GM21447 (cell line): ENCODE results near the gene BZW2.

Experiments
- ATAC-seq: cut with Tn5 transposase; IDR thresholded peaks from one replicate; pipeline ENCODE4 v1.9.1; 2021; ENCODE audit not compliant: unreplicated experiment

The BZW2 gene

DNA sequence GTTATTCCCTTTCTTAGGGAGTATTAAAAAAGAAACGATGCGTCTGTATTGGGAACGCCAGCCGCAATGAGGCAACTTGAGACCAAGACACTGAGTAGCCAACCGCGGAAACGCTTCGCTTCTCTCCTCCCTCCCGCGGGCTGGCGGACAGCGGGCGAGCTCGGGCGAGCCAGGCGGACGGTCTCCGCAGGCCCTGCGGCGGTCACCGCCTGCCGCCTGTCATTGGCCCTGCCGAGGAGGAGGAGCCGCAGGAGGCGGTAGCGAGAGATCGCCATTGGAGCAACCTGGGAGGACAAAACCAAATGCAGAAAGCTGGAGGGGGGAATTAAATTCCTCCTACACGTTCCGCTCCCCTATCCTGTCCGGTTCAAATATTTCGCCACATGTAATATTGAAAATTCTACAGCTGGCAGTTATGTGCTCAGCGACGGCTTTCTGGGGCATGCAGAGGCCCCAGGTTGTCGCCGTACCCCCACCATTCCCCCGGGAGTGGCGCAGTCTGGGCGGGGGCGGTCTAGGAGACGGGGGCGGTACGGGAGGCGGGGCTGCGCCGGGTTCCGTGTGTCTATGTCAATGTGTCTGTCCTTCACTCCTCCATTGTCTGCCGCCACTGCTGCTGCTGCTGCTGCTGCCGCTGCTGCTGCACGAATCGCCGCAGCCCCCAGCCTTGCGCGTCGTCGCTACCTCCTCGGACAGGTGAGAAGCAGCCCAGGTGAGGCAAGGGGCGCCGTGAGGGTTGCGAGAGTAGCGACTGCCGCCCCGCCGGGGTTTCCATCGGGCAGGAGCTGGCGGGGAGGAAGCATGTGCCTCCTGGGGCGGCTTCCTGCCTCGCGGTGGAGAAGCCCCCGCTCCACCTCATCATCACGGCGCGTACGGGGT lies at the start of gene BZW2, which contains the start of gene ANKMY2:
Gene BZW2 (plus strand): TSS at position 589 of the 879 bp plus-strand sequence. CDS start 19,263 bp downstream, outside the sequence.
Gene ANKMY2 (minus strand): TSS at position 162 of the 879 bp plus-strand sequence. CDS start 181 bp downstream, outside the sequence.
- peak; percentile 95 for ATAC-seq

DNA sequence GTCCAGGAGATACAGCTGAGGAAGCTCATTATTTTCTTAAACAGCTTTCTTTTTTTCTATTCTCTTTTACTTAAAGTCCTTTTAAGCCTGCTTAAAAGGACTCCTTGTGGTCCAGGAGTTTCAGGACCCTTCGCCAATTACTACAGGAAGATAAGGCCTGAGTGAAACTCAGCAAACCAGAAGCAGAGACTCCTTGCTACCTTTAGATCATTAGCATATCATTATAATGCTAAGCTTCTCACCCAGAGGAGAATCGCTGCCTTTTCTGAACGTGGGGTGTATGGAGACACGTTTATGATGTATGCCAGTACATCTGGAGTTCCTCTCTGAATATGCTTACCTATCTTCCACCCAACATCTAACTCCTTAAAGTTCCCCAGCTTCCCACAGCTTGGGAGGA lies 48.0 kb upstream of the BZW2 start:
- no peak for ATAC-seq

DNA sequence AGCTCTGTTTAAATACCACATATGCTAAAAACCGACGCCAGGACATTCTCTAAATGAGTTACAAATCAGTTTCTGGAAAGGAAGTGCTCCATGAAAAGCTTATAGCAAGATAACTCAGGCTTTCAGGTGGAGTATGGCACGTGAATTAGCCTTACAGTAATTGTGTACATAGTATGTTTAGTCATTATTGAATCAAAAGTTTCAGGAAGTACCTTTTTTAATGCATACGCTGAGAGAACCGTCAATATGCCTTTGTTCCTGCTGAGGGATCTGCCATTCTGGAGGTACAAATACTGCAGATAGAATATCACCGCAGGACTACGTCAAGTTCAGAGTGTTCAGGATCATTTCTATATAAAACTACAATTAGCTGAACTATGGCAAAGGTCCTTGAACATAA lies 46.1 kb upstream of the BZW2 start:
- no peak for ATAC-seq

DNA sequence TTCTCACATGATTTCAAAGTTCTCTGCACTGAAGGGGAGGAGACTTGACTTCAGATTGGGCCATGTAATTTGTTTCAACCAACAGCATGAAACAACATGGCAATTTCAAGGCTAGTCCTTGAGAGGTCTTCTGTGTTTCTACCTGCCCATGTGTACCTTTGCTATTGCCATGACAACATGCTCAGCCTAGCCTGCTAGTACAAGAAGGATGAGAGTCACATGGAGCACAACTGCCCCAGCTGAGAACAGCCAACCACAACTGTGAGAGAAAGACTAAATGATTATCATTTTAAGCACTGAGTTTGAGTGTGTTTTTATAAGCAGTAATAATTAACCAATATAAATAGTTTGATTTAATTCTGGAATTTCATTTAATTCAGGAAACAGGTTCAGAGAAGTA lies 42.3 kb upstream of the BZW2 start:
- no peak for ATAC-seq

DNA sequence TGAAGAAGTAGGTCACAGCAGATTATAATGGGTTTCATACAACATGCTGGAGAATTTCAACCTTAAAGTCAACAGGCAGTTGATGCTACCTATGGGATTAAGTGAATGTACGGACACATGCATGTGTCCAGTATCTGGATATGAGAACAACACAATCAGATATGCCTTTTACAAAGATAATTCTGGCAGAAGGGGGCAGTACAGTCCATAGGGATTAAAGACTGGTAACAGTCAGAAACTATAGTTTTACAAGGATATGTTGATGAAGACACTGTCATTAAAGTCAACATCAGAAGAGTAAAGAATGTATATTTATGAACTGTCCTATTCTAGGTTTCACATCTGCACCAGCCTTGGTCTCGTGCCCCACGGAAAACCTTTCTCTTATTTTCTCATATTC lies 41.9 kb upstream of the BZW2 start:
- ATAC-seq: no peak

DNA sequence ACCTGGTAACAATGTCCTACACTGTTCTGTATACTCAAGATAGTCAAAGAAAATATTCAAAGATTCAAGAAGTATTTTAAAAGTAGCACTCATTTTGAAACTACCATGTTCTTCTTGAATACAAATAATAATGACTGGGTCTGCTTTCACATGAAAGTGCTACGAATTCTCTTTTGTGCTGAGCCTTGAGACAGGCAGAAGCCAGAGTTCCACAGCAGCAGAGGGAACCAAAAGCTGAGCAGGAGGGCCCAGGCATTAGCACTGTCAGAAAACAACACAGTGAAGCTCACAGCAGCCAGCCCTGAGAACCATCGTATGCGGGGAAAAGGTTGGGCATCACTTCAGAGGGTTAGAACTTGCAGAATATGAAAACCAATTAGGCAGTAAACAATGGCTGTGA lies 39.3 kb upstream of the BZW2 start:
- ATAC-seq: no peak

DNA sequence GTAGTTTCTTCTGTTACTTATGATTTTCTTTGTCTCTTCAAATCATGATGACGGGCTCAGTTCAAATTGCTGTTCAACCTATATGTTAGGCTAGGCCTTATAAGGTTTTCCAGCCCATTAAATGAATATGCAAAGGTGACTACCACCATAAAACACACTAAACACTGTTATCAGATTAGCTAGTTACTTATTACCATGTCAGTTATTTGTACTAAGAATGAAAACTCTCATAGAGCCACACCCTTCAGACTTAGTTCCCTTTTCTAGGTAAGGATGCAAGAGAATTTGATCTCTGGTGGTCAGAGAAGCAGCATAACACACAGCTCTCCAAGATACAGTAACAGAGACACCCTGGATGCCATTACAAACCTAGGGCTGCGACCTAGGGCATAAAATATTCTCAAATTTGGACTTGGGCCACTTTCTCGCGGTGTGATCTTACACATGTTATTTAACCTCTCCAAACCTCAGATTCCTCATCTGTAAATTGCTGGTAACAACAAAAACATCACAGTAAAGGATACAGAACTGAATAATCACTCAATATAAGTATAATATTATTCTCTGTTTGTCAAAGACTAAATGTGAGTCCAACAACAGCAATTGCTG lies 36.0 kb upstream of the BZW2 start:
- ATAC-seq: peak; percentile 90

DNA sequence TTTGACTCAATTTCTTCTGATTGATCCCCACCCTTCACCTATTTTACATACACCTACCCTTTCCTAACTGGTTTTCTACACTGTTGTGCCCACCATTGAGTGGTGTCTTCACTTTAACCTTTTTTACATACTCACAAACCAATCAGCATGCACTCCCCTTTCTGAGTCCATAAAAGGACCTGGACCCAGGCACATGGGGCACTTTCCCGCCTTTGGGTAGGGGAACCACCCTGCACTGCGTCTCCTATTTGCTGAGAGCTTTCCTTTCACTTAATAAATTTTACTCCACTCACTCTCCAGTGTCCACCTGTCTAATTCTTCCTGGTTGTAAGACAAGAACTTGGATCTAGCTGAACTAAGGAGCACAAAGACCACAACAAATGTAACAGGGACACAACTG lies 34.3 kb upstream of the BZW2 start:
- ATAC-seq: no peak

DNA sequence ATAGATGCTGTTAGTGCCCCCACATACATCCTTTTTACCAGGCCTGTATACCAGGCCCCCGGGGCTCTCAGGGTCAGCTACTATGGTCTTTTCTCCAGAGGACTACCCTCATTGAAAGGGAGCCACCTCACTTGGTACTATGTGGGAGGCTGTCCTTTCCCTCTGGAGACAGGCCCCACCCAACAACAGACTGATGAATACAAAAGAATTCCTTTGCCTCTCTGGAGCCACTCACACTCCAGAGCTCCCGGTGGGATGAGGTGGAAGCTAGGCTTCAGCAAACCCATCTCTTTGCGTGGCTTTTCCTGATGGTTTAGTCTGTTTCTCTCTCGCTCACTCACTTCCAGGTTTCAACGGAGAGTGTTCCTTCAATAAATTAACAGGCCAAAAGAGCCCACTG lies 30.8 kb upstream of the BZW2 start:
- ATAC-seq: no peak

DNA sequence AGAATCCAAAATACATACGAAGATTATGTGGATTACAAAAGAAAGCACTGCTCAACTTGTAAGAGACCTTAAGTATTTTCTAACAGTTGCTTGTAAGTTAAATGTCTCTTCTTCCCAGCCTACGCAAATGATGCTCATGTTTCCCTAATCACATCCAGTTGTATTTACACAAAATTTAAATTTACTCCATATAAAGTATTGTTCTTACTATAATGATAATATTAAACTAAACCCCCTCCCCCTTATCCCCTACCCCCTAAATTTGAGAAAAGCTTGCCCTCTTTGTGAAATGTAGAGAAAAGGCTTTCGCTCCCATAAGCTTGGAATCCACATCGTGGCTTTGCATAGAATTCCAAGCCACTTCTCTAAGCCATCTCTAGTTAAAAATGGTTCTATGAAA lies 29.9 kb upstream of the BZW2 start:
- no peak for ATAC-seq

DNA sequence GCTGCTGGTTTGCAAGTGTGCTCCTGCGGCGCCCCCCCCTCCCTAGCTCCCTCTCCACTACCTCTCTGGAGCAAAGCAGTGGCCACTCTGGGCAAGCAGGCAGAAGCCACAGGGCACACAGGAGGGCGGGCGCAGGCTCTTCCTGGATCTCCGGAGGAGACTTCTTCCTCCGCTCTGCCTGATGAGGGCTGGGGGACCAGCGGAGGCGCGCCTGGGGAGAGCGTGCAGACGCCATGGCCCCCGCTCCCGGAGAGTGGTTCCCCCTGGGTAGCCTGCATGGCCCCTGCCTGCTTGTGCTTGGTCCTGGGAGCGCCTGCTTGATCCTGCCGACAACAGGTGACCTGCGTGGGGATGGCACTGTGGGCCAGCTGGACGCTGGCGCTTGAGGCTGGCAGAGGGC lies 29.4 kb upstream of the BZW2 start:
- ATAC-seq: no peak

DNA sequence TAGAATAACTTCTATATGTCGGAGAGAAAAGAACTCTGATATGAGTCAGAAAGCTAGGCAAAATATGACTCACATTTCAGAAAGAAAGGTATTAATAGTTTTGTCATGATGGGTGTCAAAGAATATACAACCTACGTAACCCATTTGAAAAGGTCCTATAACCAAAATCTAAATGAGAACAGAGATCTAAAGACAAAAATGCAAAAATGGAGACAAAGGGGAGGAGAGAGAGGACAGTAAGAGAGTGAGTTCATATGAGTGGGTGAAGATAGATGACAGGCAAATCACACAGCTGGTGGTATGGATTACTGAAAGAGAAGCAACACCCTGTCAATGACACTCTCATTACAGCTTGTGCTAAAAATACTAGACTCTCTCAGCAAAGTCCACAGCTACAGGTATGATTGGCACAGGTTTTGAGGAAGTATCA lies 26.0 kb upstream of the BZW2 start:
- ATAC-seq: peak; percentile 84

DNA sequence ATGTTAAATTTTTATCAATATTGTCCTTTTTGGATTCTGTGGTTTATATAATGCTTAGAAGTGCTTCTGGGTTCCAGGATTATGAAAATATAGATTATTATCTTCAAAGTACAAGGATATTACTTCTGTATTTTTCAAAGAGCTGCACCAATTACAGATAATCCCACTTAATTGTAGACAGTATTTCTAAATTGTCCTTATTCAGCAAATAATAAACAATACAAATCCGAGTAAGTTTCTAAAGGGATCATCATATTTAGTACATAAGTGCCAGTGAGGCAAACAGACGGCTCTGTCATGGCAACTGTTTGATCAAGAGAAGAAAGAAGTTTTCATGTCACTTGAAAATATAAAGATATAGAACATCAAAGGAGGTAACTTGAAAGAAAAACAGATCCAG lies 19.6 kb upstream of the BZW2 start:
- no peak for ATAC-seq

DNA sequence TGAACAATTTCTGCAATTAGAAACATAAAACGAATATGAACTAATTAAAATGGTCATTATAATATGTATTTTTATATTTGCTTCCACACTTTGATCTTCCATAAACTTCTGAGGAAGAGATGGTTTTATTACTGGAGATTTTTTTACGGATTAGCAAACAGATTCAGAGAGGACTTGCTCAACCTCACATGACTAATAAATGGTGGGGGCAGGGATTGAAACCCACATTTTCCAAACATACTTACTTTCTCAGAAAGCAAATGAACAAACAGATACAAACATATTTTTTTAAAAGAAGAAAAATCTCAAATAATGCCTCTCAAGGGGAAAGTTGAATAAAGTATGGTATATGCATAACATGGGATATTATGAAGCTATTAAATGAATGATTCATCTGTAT lies 18.7 kb upstream of the BZW2 start:
- no peak for ATAC-seq

DNA sequence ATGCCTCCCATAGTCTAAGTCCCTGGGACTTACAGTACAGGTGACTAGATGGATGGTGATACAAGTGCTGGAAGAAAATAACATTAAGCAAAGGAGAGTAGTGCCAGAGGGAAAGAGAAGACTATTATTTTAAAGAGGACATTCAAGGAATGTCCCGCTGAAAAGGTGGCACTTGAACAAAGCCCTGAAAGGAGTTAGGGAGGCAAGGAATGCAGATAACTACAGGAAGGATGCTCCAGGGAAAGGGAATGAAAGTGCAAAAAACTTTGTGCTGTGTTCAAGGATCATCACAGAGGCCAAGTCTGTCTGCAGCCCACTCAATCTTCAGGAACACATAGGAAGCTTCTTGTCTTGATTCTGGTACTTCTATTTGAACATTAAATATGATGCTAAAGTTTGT lies 15.3 kb upstream of the BZW2 start:
- ATAC-seq: no peak

DNA sequence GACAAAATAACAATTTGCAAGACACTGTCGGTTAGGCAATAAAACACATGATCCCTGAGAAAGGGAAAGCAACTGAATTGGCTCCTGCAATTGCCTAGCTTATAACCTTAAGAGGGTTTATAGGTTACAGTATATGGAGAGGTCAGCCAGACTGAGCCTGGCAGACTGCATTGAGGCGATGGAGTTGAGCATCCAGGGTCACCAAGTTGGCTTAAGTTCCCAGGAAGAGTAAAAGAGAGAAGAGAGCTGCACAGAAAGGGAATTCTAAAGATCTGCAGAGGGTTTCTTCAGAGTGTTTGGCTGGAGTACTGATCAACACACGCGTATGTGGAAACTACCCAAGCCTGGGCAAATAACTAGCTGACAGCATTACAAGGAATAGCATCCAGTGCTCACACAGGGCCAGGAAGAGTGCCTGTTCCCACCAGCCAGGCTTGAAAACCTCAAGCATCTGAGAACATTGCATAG lies 11.7 kb upstream of the BZW2 start:
- no peak for ATAC-seq

DNA sequence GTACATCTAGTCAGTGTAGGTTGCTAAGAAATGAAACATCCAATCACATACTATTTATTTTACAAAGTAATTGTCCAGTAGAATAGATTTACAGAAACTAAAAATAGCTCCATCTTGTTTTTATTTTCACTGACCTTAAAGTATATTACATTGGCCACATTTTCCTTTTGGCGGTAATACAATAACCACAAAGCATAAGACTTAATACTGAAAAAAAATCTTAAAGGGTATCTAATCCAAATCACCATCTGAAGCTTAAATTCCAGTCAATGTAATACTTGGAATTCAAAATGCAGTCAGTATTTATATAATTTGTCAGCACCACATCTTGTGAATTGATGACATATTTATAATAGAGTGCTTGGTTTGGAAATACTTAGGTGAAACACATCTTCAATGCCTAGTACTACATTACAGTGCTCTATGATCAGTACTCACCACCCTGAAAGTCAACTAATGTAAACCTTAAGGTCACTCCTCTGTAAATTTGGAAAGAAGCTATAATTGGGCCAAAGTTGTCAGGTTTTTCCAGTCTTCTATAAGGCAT lies 9.4 kb upstream of the BZW2 start:
- no peak for ATAC-seq

DNA sequence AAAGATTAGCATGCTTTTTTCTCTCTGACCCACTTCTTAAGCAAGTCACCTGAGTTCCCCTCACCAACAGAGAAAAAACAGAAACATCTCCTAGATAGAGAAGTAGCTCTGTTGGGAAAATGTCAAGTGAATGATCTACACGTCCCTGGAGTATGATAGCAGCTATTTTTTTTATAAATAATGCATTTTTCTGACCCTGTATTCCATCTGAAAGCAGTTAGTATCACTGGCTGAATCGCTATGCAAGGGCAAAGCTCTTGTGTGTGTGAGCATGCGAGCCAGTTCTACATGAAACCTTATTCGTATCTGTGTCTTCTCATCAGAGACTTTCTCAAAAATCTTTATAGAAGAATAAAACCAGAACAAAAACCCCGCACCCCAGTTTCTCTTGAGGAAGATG lies 8.6 kb upstream of the BZW2 start:
- no peak for ATAC-seq

DNA sequence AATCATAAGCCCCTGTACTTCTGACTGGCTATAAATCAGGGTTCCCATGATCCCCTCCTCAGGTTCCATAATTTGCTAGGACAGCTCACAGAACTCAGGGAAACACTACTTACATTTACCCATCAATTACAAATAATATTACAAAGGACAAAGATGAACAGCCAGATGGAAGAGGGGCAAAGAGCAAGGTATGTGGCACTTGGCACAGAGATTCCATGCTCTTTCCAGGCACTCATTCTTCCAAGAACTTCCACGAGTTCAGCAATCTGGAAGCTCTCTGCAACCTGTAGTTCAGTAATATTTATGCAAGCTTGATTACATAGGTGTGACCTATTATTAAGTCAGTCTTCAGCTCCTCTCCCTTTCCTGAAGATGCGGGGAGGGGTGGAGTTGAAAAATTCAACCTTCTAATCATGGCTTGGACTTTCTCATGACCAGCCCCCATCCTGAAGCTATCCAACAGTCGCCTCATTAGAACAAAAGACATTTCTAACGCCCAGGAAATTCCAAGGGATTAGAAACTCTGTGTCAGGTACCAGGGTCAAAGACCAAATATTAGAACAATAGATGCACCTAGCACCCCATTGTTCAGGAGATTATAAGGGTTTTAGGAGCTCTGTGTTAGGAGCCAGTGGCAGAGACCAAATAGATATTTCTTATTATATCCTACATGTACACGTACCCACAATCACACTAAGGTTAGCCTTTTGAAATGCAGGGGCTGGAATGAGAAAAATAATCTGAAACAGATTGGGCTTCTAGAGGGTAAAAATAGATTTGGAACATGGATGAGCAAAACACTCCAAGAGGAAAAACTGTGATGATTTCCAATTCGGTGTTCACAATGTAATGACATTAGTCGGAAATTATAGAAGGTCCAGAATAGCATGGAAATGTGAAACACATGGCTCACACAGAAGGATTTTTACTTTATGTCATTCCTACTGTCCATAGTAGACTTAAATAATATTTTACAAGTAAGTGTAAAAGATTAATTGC lies 7.4 kb upstream of the BZW2 start:
- ATAC-seq: no peak

DNA sequence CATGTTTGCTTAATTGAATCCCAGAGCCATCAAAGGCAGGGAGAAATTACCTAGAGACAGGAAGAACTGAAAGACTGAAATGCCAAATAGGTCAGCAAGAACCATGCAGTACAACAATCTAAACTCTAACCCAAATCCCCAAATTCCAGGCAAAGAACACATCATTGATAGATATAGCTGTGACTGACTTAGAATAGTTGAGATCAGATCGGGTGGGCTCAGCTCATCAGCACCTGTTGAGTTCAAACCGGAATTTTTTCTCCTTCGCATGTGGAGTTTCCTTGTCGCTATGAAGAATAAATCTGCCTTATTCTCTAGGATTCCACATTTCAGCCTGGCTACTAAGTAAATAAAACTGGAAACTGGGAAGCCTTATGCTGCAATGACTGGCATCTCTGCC lies 1.8 kb upstream of the BZW2 start:
- ATAC-seq: no peak
